Astrocyte (in vitro differentiated cells and primary cell): ENCODE results near the gene APRT. TPM values are rescaled to one million over a fixed set of nuclear protein-coding genes. Genes with fewer than 3 reads are reported as not detected.
"Not testable (repeated sequence)": the region's sequence is repeated elsewhere in the genome, so short reads cannot be mapped to it uniquely, and the experiment has no call there.

Experiments
- DNase-seq: peaks from one replicate; pipeline ENCODE4 v3.0.0-alpha.2; 2010; ENCODE audit warnings: low read depth
- FAIRE-seq: peaks from 2 replicates; lab custom pipeline; 2011; peaks lifted over from hg19 to GRCh38; lab: Jason Lieb, UNC
- H2AFZ ChIP-seq: 2 replicates; pipeline ENCODE4 v1.6.0; 2012; ENCODE audit warnings: low read depth, low read length, inconsistent platforms
- H3K27ac ChIP-seq: 2 replicates; pipeline ENCODE4 v1.5.1; 2011; ENCODE audit warnings: low read depth, low read length, inconsistent platforms
- H3K27me3 ChIP-seq: 2 replicates; pipeline ENCODE4 v1.6.0; 2011; ENCODE audit warnings: low read length, inconsistent platforms; ENCODE audit not compliant: insufficient read depth
- H3K36me3 ChIP-seq: 2 replicates; pipeline ENCODE4 v1.5.1; 2011; ENCODE audit warnings: low read length, inconsistent platforms; ENCODE audit not compliant: insufficient read depth
- H3K4me1 ChIP-seq: 2 replicates; pipeline ENCODE4 v1.5.1; 2011; ENCODE audit warnings: low read length, inconsistent platforms; ENCODE audit not compliant: insufficient read depth
- H3K4me2 ChIP-seq: 2 replicates; pipeline ENCODE4 v1.6.0; 2012; ENCODE audit warnings: low read length, inconsistent platforms
- H3K4me3 ChIP-seq: 2 replicates; pipeline ENCODE4 v1.5.1; 2011; ENCODE audit warnings: low read depth, mild to moderate bottlenecking, low read length, inconsistent platforms; ENCODE audit not compliant: insufficient read depth
- H3K79me2 ChIP-seq: 2 replicates; pipeline ENCODE4 v1.6.0; 2012; ENCODE audit warnings: mild to moderate bottlenecking, low read length, inconsistent platforms; ENCODE audit not compliant: insufficient read depth
- H3K9ac ChIP-seq: 2 replicates; pipeline ENCODE4 v1.6.0; 2012; ENCODE audit warnings: mild to moderate bottlenecking, low read length, inconsistent platforms
- H3K9me3 ChIP-seq: 2 replicates; pipeline ENCODE4 v1.5.1; 2012; ENCODE audit warnings: low read depth, mild to moderate bottlenecking, low read length, inconsistent platforms; ENCODE audit not compliant: insufficient read depth
- H4K20me1 ChIP-seq: 2 replicates; pipeline ENCODE4 v1.6.0; 2012; ENCODE audit warnings: low read length, inconsistent platforms; ENCODE audit not compliant: insufficient read depth
- H3K27ac Mint-ChIP-seq: one replicate; pipeline ENCODE4 v1.8.0; 2021; ENCODE audit warnings: mild to moderate bottlenecking, mixed read lengths; ENCODE audit not compliant: unreplicated experiment
- H3K27me3 Mint-ChIP-seq: one replicate; pipeline ENCODE4 v1.8.0; 2021; ENCODE audit warnings: low read depth, mixed read lengths; ENCODE audit not compliant: unreplicated experiment
- H3K36me3 Mint-ChIP-seq: one replicate; pipeline ENCODE4 v1.8.0; 2021; ENCODE audit warnings: low read depth, mixed read lengths; ENCODE audit not compliant: unreplicated experiment
- H3K4me1 Mint-ChIP-seq: one replicate; pipeline ENCODE4 v1.8.0; 2021; ENCODE audit warnings: low read depth, mixed read lengths; ENCODE audit not compliant: unreplicated experiment
- H3K4me3 Mint-ChIP-seq: one replicate; pipeline ENCODE4 v1.8.0; 2021; ENCODE audit warnings: mild to moderate bottlenecking, moderate library complexity, mixed read lengths; ENCODE audit not compliant: unreplicated experiment
- H3K9me3 Mint-ChIP-seq: one replicate; pipeline ENCODE4 v1.8.0; 2021; ENCODE audit warnings: mild to moderate bottlenecking, mixed read lengths; ENCODE audit not compliant: unreplicated experiment
- EZH2 ChIP-seq: IDR thresholded peaks from 2 replicates; pipeline ENCODE4 v1.6.1; 2012; ENCODE audit warnings: mild to moderate bottlenecking, low read length, inconsistent platforms; ENCODE audit not compliant: insufficient read depth
- total RNA-seq: library from RNA; stranded (reverse); gene quantifications from 2 replicates; pipeline ENCODE4 v1.2.1, GENCODE V29; 2021
- TF ChIP-seq, protein P1 (sequence below): IDR thresholded peaks from 2 replicates; pipeline ENCODE4 v1.5.1; 2011; ENCODE audit warnings: low read depth, mild to moderate bottlenecking, inconsistent platforms, low read length, moderate library complexity; ENCODE audit not compliant: insufficient read depth

APRT gene
- total RNA-seq, 1 donor from 2014 or later: 132 TPM

DNA sequence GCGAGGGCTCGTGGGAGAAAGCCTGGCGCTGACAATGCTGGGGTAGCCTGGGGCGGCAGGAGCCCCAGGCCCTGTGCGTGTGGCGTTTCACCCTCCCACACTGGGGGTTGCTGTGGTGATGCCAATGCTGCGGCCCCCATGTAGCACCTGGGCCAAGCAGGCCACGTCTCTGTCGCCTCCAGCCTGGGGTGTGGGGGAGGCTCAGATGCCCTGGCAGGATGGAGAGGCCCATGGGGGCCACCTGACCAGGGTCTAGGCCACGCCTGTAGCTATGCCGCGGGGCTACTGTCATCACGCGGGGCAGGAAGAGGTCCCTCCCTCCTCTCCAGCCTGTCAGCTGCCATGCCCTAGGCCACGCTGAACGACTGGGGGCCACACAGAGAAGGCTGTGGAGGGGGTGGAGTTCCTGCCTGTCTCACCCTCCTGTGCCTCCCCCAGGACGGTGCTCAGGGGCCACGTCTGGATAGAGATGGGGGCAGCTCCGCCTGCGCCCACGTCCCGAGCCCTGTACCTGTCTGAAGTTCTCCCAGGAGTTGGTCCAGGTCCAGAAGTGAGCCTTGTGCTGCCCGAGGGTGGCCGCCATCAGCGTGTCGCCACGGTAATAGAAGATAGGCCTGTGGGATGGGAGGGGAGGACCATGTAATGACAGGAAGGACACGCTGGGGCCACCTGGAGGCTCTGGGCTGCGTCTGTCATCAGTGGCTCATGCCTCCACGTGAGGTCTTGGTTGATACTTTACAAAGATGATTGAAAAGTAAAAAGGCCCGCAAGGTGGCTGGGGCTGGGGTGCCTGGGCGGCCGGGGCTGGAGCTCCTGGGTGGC lies 12.7 kb upstream of the APRT start:
- no peaks in the 10 kb centered on the region for H4K20me1 ChIP-seq
- FAIRE-seq (no peak), DNase-seq (no peak)
- no peaks in the 10 kb centered on the region for H3K4me1 ChIP-seq
- no peak overlapping the region for H3K4me3 ChIP-seq
- no peak overlapping the region for H3K9ac ChIP-seq
- Mint-ChIP-seq H3K9me3 (no peaks in the 10 kb centered on the region), H3K27ac (no peak overlapping the region), H3K4me3 (no peak overlapping the region), H3K4me1 (no peaks in the 10 kb centered on the region), H3K27me3 (no peaks in the 10 kb centered on the region), H3K36me3 (peaks cover 7% of the 10 kb centered on the region)
- no peaks in the 10 kb centered on the region for H3K27me3 ChIP-seq
- H3K9me3 ChIP-seq: no peaks in the 10 kb centered on the region
- no peak overlapping the region for H2AFZ ChIP-seq
- no peak overlapping the region for H3K27ac ChIP-seq
- TF ChIP-seq, protein P1, sequence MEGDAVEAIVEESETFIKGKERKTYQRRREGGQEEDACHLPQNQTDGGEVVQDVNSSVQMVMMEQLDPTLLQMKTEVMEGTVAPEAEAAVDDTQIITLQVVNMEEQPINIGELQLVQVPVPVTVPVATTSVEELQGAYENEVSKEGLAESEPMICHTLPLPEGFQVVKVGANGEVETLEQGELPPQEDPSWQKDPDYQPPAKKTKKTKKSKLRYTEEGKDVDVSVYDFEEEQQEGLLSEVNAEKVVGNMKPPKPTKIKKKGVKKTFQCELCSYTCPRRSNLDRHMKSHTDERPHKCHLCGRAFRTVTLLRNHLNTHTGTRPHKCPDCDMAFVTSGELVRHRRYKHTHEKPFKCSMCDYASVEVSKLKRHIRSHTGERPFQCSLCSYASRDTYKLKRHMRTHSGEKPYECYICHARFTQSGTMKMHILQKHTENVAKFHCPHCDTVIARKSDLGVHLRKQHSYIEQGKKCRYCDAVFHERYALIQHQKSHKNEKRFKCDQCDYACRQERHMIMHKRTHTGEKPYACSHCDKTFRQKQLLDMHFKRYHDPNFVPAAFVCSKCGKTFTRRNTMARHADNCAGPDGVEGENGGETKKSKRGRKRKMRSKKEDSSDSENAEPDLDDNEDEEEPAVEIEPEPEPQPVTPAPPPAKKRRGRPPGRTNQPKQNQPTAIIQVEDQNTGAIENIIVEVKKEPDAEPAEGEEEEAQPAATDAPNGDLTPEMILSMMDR: no peak
- no peak for TF ChIP-seq EZH2
- no peaks in the 10 kb centered on the region for H3K79me2 ChIP-seq
- no peak overlapping the region for H3K4me2 ChIP-seq
- H3K36me3 ChIP-seq: no peaks in the 10 kb centered on the region

- not testable (repeated sequence) for FAIRE-seq, H3K36me3 ChIP-seq, H3K4me3 Mint-ChIP-seq, H3K36me3 Mint-ChIP-seq, H2AFZ ChIP-seq, H3K27ac Mint-ChIP-seq, H3K79me2 ChIP-seq, H3K27me3 Mint-ChIP-seq, H3K9me3 ChIP-seq, H3K4me2 ChIP-seq, H3K27ac ChIP-seq, H3K27me3 ChIP-seq, DNase-seq, H3K4me1 Mint-ChIP-seq, H3K4me1 ChIP-seq, H3K9me3 Mint-ChIP-seq, H3K9ac ChIP-seq, H3K4me3 ChIP-seq, H4K20me1 ChIP-seq
Observed at GRCh38 chr16:88823646-88824045, 11.9 kb upstream of the APRT start.

GRCh38 chr16:88822281-88823040 lies 10.7 kb upstream of the APRT start:
- Histone ChIP-seq H3K4me3 (no peak overlapping the region), H3K36me3 (no peaks in the 10 kb centered on the region), H3K9me3 (no peaks in the 10 kb centered on the region), H3K27me3 (no peaks in the 10 kb centered on the region), H3K4me1 (no peaks in the 10 kb centered on the region), H3K4me2 (no peak overlapping the region), H3K9ac (no peak overlapping the region), H4K20me1 (no peaks in the 10 kb centered on the region), H3K79me2 (no peaks in the 10 kb centered on the region), H3K27ac (no peak overlapping the region), H2AFZ (no peak overlapping the region)
- Mint-ChIP-seq H3K27me3 (no peaks in the 10 kb centered on the region), H3K4me1 (no peaks in the 10 kb centered on the region), H3K9me3 (no peaks in the 10 kb centered on the region), H3K27ac (no peak overlapping the region), H3K36me3 (peaks cover 9% of the 10 kb centered on the region), H3K4me3 (no peak overlapping the region)
- FAIRE-seq (no peak), DNase-seq (no peak)
- TF ChIP-seq, protein P1: no peak
- no peak for TF ChIP-seq EZH2
